Gastroesophageal sphincter (tissue), 4 donors: ENCODE measurements around the gene ZNHIT3. TPM values are rescaled to one million over a fixed set of nuclear protein-coding genes. Genes with fewer than 3 reads are reported as not detected.

Experiments used
- ATAC-seq: fragments of 150-250 bp; one replicate; pipeline ENCODE4 v1.9.1; 2016; ENCODE audit warnings: mild to moderate bottlenecking, moderate library complexity
- H3K27ac ChIP-seq, 4 donors: fragments of 200-600 bp; sonication (generic) in 3 of 4; 1 replicate in 3 of 4; 2 replicates in 1 of 4; pipeline ENCODE4 v1.5.1; 2016 to 2019
- H3K27me3 ChIP-seq: fragments of 200-600 bp; sonication (generic); one replicate; pipeline ENCODE4 v1.5.1; 2019
- H3K36me3 ChIP-seq, 2 donors: fragments of 200-600 bp; sonication (generic); one replicate each; pipeline ENCODE4 v1.5.1; 2019; ENCODE audit warnings: control low read depth in 1 of 2
- H3K4me1 ChIP-seq, 3 donors: fragments of 200-600 bp; sonication (generic); 1 replicate in 2 of 3; 2 replicates in 1 of 3; pipeline ENCODE4 v1.5.1; 2016 to 2019; ENCODE audit warnings: control low read depth in 2 of 3
- H3K4me3 ChIP-seq, 2 donors: fragments of 200-600 bp; sonication (generic); one replicate each; pipeline ENCODE4 v1.5.1; 2019; ENCODE audit warnings: mild to moderate bottlenecking in 1 of 2, moderate library complexity in 1 of 2
- H3K9me3 ChIP-seq, 3 donors: fragments of 200-600 bp; sonication (generic); one replicate each; pipeline ENCODE4 v1.5.1; 2017 to 2019; ENCODE audit warnings: control low read depth in 2 of 3
- CTCF ChIP-seq, 4 experiments: fragments of 200-600 bp in 2 of 4; fragments of 450-650 bp in 2 of 4; sonication (generic) in 1 of 4; IDR thresholded peaks; one replicate each; pipeline ENCODE4 v1.5.1; 2017 to 2019; ENCODE audit warnings: antibody characterized with exemption in 4 of 4, mild to moderate bottlenecking in 2 of 4, moderate library complexity in 2 of 4
- EP300 ChIP-seq: sonication (generic); formaldehyde crosslinking; IDR thresholded peaks from one replicate; pipeline ENCODE4 v1.6.1; 2017; ENCODE audit warnings: antibody characterized with exemption, mild to moderate bottlenecking
- POLR2A ChIP-seq, 2 donors: fragments of 450-650 bp; IDR thresholded peaks; one replicate each; pipeline ENCODE4 v1.6.1; 2017; ENCODE audit warnings: antibody characterized with exemption in 2 of 2, mild to moderate bottlenecking in 2 of 2, moderate library complexity in 1 of 2
- POLR2AphosphoS5 ChIP-seq: sonication (generic); formaldehyde crosslinking; IDR thresholded peaks from one replicate; pipeline ENCODE4 v1.6.1; 2017; ENCODE audit warnings: antibody characterized with exemption
- WGBS, 2 donors: methylation state at CpG; one replicate each; pipeline ENCODE4 v1.1.5; 2018; ENCODE audit warnings: low coverage in 1 of 2; 5-methylcytosine and 5-hydroxymethylcytosine counted together
- total RNA-seq, 4 donors: library from RNA; depleted of rRNA; stranded (reverse); fragments of >200 nt; gene quantifications; one replicate each; pipeline ENCODE4 v1.1.0, GENCODE V29; 2016

ZNHIT3 gene
- total RNA-seq, 4 donors from 2014 or later = 30.8 to 42.0 (median 36.5) TPM

- no peak for ATAC-seq
- peaks cover 0 to 53% of the 10 kb centered on the region in 2 donors for H3K36me3 ChIP-seq
- 80% methylated on average over 1 of the region's 2 CpGs; no CpG with 5 or more reads in 1 of the 2 donors for WGBS, 2 donors
- peaks cover 0 to 22% (median 5%) of the 10 kb centered on the region in 3 donors for H3K4me1 ChIP-seq
- no peak overlapping the region for H3K27ac ChIP-seq
- no peaks in the 10 kb centered on the region for H3K9me3 ChIP-seq
- no peak overlapping the region for H3K4me3 ChIP-seq
- TF ChIP-seq CTCF (IDR thresholded peaks at IDR 0.05) (no peak), POLR2AphosphoS5 (no peak), EP300 (no peak)
- H3K27me3 ChIP-seq = no peaks in the 10 kb centered on the region
Measured at GRCh38 chr17:36532435-36532975, 46.0 kb downstream of the ZNHIT3 start.

- H3K9me3 ChIP-seq = no peaks in the 10 kb centered on the region
- peak overlapping the region; percentile 58 to 74 for H3K4me3 ChIP-seq
- peaks cover 0 to 49% of the 10 kb centered on the region in 2 donors for H3K36me3 ChIP-seq
- TF ChIP-seq CTCF (IDR thresholded peaks at IDR 0.05) (peak in 2 of 4 experiments; percentile 33 to 59), EP300 (no peak), POLR2A (IDR thresholded peaks at IDR 0.05) (peak in 1 of 2 donors; percentile 7), POLR2AphosphoS5 (peak; percentile 23)
- H3K27ac ChIP-seq = peak overlapping the region; percentile 86 to 96 (median 94)
- H3K4me1 ChIP-seq = peaks cover 0 to 22% (median 5%) of the 10 kb centered on the region in 3 donors
- WGBS, 2 donors = 8 to 16% methylated on average over 21 to 30 of the region's 48 CpGs
- peak; percentile 50 for ATAC-seq
- no peaks in the 10 kb centered on the region for H3K27me3 ChIP-seq
Measured at GRCh38 chr17:36533935-36534839, 47.7 kb downstream of the ZNHIT3 start.

GRCh38 chr17:36534840-36535668 lies 48.6 kb downstream of the ZNHIT3 start, which contains the start of the genes MYO19 and PIGW:
Gene MYO19 (minus strand): TSS chr17:36534868. CDS start chr17:36532538, 2,330 bp downstream.
Gene PIGW (plus strand): TSS chr17:36534987. CDS start chr17:36537102, 2,115 bp downstream.
- peaks cover 0 to 22% (median 5%) of the 10 kb centered on the region in 3 donors for H3K4me1 ChIP-seq
- H3K27ac ChIP-seq = peak within 1 kb of the TSS; percentile 86 to 96 (median 94)
- H3K9me3 ChIP-seq = no peaks in the 10 kb centered on the region
- peak within 1 kb of the TSS; percentile 58 to 74 for H3K4me3 ChIP-seq
- H3K27me3 ChIP-seq = no peaks in the 10 kb centered on the region
- ATAC-seq = peak; percentile 93
- TF ChIP-seq EP300 = no peak
- peak; percentile 85 to 86 for TF ChIP-seq POLR2A (IDR thresholded peaks at IDR 0.05)
- peak in 1 of 4 experiments; percentile 40 for TF ChIP-seq CTCF (IDR thresholded peaks at IDR 0.05)
- TF ChIP-seq POLR2AphosphoS5 = peak; percentile 96
- 0% methylated on average over 3 to 27 of the region's 83 CpGs for WGBS, 2 donors
- H3K36me3 ChIP-seq = peaks cover 0 to 46% of the 10 kb centered on the region in 2 donors

GRCh38 chr17:36535669-36536081 lies 49.2 kb downstream of the ZNHIT3 start:
- Histone ChIP-seq H3K4me1 (peaks cover 0 to 22% (median 5%) of the 10 kb centered on the region in 3 donors), H3K27ac (peak overlapping the region; percentile 86 to 96 (median 94)), H3K4me3 (peak overlapping the region; percentile 58 to 74), H3K27me3 (no peaks in the 10 kb centered on the region), H3K36me3 (peaks cover 0 to 49% of the 10 kb centered on the region in 2 donors), H3K9me3 (no peaks in the 10 kb centered on the region)
- TF ChIP-seq POLR2A (IDR thresholded peaks at IDR 0.05) (no peak), POLR2AphosphoS5 (no peak), CTCF (IDR thresholded peaks at IDR 0.05) (no peak), EP300 (no peak)
- ATAC-seq = peak; percentile 26
- 6 to 12% methylated on average over 12 to 15 of the region's 15 CpGs for WGBS, 2 donors
